Thyroid gland (tissue), 4 donors: ENCODE results near the gene ZNF438.

Experiments used
- CTCF ChIP-seq, 6 experiments: fragments of 200-600 bp in 3 of 6; fragments of 450-650 bp in 3 of 6; sonication (generic) in 3 of 6; IDR thresholded peaks; one replicate each; pipeline ENCODE4 v1.5.1; 2016 to 2019; ENCODE audit warnings: antibody characterized with exemption in 6 of 6, mild to moderate bottlenecking in 2 of 6, inconsistent platforms in 1 of 6, moderate library complexity in 1 of 6
- POLR2A ChIP-seq, 2 donors: fragments of 450-650 bp; IDR thresholded peaks; one replicate each; pipeline ENCODE4 v1.6.1; 2017; ENCODE audit warnings: antibody characterized with exemption in 2 of 2, mild to moderate bottlenecking in 2 of 2, moderate library complexity in 1 of 2

- TF ChIP-seq POLR2A (IDR thresholded peaks at IDR 0.05) = no peak
- no peak for TF ChIP-seq CTCF (IDR thresholded peaks at IDR 0.05)
These were observed 36.4 kb downstream of the ZNF438 start for GRCh38 chr10:30995081-30995770.
